Measurements from ENCODE around the gene S100A10. TPM values are rescaled to one million over a fixed set of nuclear protein-coding genes. Genes with fewer than 3 reads are reported as not detected.

The S100A10 gene
- total RNA-seq, 4 donors from 2014 or later, result 74.8 to 153 (median 102) TPM

DNA sequence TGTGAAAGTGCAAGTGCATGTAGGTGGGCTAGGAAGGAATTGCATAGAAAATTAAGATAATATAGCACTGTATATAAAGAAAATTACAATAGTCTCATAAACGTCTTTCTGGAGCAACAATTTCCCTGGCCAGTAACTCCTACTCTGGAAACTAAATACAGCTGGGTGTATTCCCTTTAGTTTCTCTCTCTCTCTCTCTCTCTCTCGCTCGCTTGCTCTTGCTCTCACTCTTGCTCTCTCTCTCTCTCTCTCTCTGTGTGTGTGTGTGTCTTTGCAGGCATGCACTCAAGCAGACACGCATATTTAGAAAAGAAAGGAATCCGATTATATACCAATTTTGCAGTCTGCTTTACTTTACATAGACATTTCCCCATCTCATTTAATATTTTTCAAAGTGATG, 14.7 kb downstream of the S100A10 start:
- TF ChIP-seq, protein P1, sequence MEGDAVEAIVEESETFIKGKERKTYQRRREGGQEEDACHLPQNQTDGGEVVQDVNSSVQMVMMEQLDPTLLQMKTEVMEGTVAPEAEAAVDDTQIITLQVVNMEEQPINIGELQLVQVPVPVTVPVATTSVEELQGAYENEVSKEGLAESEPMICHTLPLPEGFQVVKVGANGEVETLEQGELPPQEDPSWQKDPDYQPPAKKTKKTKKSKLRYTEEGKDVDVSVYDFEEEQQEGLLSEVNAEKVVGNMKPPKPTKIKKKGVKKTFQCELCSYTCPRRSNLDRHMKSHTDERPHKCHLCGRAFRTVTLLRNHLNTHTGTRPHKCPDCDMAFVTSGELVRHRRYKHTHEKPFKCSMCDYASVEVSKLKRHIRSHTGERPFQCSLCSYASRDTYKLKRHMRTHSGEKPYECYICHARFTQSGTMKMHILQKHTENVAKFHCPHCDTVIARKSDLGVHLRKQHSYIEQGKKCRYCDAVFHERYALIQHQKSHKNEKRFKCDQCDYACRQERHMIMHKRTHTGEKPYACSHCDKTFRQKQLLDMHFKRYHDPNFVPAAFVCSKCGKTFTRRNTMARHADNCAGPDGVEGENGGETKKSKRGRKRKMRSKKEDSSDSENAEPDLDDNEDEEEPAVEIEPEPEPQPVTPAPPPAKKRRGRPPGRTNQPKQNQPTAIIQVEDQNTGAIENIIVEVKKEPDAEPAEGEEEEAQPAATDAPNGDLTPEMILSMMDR (IDR thresholded peaks at IDR 0.05), result no peak
- TF ChIP-seq POLR2A (IDR thresholded peaks at IDR 0.05), result no peak
- intact Hi-C loops (cut with DNase I; ENCODE audit: low total_unique reads), result no loop called here
- 49 to 50% methylated on average over 5 of the region's 5 CpGs for WGBS, 2 donors
- H3K4me3 ChIP-seq (ENCODE audit: low read depth, poor library complexity, severe bottlenecking), result no peak overlapping the region
- no peak for DNase-seq (ENCODE audit: low spot score in 2 of 2)

DNA sequence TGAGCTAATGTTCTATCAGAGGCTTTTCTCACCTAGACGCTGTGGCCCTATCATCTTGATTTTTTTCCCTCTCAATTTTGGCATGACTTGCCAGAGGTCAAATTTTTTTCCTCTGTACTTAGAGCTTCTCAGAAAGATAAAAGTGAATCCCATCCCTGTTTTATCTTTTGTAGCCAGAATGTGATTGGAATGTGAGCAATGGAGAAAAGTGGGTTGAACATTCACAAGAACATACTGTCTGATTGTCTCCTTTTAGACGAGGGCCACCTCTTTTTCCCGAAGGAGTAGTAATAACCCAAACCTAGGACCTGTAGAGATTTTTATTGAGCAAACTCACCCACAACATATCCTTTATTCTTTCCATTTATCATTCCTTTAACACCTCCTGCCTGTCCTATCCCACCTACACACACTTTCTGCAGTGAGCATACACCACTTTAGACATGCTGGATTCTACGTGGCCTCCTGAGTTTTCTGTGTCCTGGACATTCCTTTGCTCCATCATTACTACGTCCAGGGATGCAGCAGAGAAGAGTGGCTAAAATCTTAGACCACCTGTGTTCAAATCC, 15.9 kb downstream of the S100A10 start:
- WGBS, 2 donors, result 85 to 87% methylated on average over 5 of the region's 5 CpGs
- TF ChIP-seq POLR2A (IDR thresholded peaks at IDR 0.05), result no peak
- TF ChIP-seq, protein P1 (IDR thresholded peaks at IDR 0.05), result no peak

DNA sequence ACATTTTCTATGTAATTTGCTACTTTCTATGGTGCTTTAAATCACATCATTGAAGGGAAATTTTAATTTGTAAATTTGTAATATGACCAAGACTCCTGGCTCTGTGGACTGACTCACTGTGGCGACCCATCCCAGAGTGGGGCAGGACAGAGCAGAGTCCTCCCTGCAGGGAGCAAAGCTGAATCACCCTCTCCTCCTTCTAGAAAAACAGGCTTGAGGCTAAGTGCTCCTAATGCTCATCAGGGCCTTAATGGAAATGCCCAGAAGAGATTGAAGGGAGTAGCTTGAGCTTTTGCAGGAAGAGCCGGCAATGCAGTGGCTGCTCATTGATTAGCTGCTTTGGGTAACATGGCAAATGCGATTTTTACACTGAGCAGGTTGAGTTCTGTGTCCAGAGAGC, 16.8 kb downstream of the S100A10 start:
- TF ChIP-seq, protein P1 (IDR thresholded peaks at IDR 0.05), result no peak
- TF ChIP-seq POLR2A (IDR thresholded peaks at IDR 0.05), result no peak
- intact Hi-C loops (cut with DNase I; ENCODE audit: low total_unique reads), result no loop called here
- no peak overlapping the region for H3K4me3 ChIP-seq (ENCODE audit: low read depth, poor library complexity, severe bottlenecking)
- 48 to 64% methylated on average over 3 of the region's 3 CpGs for WGBS, 2 donors
- no peak for DNase-seq (ENCODE audit: low spot score in 2 of 2)

More for the DNA sequence above, 15.9 kb downstream of the S100A10 start:
- DNase-seq (ENCODE audit: low spot score in 2 of 2), result no peak
- intact Hi-C loops (cut with DNase I; ENCODE audit: low total_unique reads), result no loop called here
- no peak overlapping the region for H3K4me3 ChIP-seq (ENCODE audit: low read depth, poor library complexity, severe bottlenecking)

DNA sequence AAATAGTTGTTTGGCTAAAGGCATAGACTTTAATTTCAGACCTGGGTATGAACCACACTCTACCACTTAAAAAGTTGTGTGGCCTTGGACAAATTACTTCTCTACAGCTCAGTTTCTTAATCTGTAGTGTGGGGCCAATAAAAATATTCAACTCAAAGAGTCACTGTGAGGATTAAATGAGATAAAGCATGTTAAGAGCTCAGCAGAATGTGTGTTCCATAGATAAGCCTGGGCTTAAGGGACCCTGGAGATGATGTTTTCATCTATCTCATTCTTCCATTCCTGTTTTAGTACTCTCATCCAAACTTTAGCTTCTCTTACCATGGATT, 17.7 kb downstream of the S100A10 start:
- H3K4me3 ChIP-seq (ENCODE audit: low read depth, poor library complexity, severe bottlenecking), result no peak overlapping the region

DNA sequence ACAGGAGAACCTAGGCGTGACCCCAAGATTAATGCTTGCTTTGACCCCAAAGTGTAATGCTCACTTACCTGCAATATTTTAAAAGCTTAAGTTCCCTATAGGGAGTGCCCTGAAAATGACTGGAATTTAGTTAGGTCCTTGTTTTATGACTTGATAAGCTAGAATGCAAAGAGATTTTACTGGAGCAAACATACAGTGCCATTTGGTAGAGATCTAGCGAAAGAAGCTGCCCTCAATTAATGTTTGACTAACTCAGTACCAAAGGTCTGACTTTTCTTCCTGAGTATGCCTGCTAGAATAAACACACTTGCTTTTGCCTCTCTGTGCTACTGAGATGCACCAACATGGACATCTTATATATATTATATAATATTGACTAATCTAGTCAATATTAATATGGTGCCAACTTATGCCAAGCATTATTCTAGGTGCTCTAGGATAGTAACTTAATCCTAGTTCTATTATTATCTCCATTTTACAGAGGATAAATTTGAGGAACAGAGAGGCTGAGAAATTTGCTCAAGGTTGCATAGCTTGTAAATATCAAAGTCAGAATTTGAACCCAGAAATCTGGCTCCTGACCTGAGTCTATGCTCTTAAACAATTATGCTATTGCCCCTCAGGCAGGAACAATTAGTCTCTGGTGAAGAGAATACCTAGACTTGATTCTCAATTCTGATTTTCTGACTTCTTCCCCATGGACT, 18.2 kb downstream of the S100A10 start:
- TF ChIP-seq POLR2A (IDR thresholded peaks at IDR 0.05), result no peak
- intact Hi-C loops (cut with DNase I; ENCODE audit: low total_unique reads), result no loop called here
- WGBS, 2 donors, result 97% methylated on average over 2 of the region's 2 CpGs
- DNase-seq (ENCODE audit: low spot score in 2 of 2), result no peak
- no peak overlapping the region for H3K4me3 ChIP-seq (ENCODE audit: low read depth, poor library complexity, severe bottlenecking)

More for the DNA sequence above, 17.7 kb downstream of the S100A10 start:
- intact Hi-C loops (cut with DNase I; ENCODE audit: low total_unique reads), result no loop called here
- no peak for DNase-seq (ENCODE audit: low spot score in 2 of 2)
- TF ChIP-seq, protein P1 (IDR thresholded peaks at IDR 0.05), result no peak
- TF ChIP-seq POLR2A (IDR thresholded peaks at IDR 0.05), result no peak

DNA sequence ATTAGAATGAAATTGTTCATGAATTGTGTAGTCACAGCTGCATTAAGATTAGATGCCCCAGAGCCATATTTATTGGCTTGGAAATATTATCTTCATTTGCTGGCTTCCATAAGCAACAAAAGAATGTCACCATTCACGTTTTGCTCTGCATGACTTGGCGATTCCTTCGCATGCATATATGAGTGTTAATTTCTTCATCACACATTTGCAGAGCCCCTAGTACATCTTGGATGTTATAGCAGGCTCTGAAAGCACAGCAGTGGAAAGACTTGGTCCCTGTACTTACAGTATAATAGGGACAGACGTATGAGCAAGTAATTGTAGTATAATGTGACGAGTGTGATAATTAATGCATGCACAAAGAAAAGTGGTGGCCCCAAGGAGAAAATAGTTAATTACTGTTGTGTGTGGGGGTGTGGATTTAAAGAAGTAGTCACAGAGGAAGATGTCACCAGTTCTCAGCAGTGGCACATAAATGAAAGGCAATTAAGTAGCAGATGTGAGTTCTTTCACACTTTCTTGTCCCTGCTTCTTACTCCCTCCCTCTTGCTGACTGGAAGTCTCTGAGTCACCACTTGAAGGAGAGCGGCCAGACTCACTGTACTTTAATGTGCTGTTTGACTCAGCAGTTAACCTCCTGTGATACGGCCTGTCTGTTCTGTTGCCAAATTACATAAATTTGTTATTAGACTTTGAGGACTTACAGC, 21.0 kb downstream of the S100A10 start:
- H3K4me3 ChIP-seq (ENCODE audit: low read depth, poor library complexity, severe bottlenecking), result no peak overlapping the region
- 8 to 15% methylated on average over 7 of the region's 7 CpGs for whole genome bisulfite sequencing, 2 donors
- no peak for DNase-seq (ENCODE audit: low spot score in 2 of 2)
- TF ChIP-seq, protein P1 (IDR thresholded peaks at IDR 0.05), result no peak
- TF ChIP-seq POLR2A (IDR thresholded peaks at IDR 0.05), result no peak
- intact Hi-C loops (cut with DNase I; ENCODE audit: low total_unique reads), result no loop called here

Data from lower leg skin (tissue), 4 donors.